Measurements from ENCODE around the gene PTPRR. TPM values are rescaled to one million over a fixed set of nuclear protein-coding genes. Genes with fewer than 3 reads are reported as not detected.
A peak's percentile ranks its signal among the peaks of the same experiment; 100 is the strongest.

The PTPRR gene
- polyA plus RNA-seq, 1 of the 3 experiments (the other 2 are of a cell fraction), result 1.4 TPM

- peak; percentile 31; the same call in 1 of the 2 replicates for TF ChIP-seq ELF1 (IDR thresholded peaks at IDR 0.05)
- peak; percentile 51; the same call in 1 of the 2 replicates for TF ChIP-seq TAF1 (IDR thresholded peaks at IDR 0.05; ENCODE audit: borderline replicate concordance, low read depth, low read length)
- peak; percentile 31; the same call in 1 of the 2 replicates for TF ChIP-seq REST (IDR thresholded peaks at IDR 0.05; ENCODE audit: low read depth, low read length)
- peak; percentile 64; the same call in 1 of the 2 replicates for TF ChIP-seq ZBTB33 (IDR thresholded peaks at IDR 0.05; ENCODE audit: borderline replicate concordance, low read depth)
- TF ChIP-seq IRF3 (IDR thresholded peaks at IDR 0.05; ENCODE audit: low read depth, low read length), result no peak
- no peak for TF ChIP-seq YY1 (IDR thresholded peaks at IDR 0.05; ENCODE audit: low read depth)
- peak; percentile 24; the same call in 1 of the 2 replicates for TF ChIP-seq SIN3A (IDR thresholded peaks at IDR 0.05; ENCODE audit: borderline replicate concordance, low read depth, low read length)
- peak; percentile 64; the same call in 1 of the 2 replicates for TF ChIP-seq POLR2AphosphoS5 (IDR thresholded peaks at IDR 0.05; ENCODE audit: low read depth, low read length)
- TF ChIP-seq RXRA (IDR thresholded peaks at IDR 0.05; ENCODE audit: borderline replicate concordance, low read depth), result peak; percentile 93
- peak; percentile 95 for TF ChIP-seq FOSL2 (IDR thresholded peaks at IDR 0.05; ENCODE audit: borderline replicate concordance, low read depth)
- TF ChIP-seq RCOR1 (IDR thresholded peaks at IDR 0.05; ENCODE audit: low read length), result no peak
- peak; percentile 76 for TF ChIP-seq FOXM1 (IDR thresholded peaks at IDR 0.05; ENCODE audit: low read depth)
- TF ChIP-seq SMC3 (IDR thresholded peaks at IDR 0.05; ENCODE audit: low read depth, low read length), result no peak
- no peak for TF ChIP-seq CHD2 (IDR thresholded peaks at IDR 0.05; ENCODE audit: low read length, partially characterized antibody)
- no peak for TF ChIP-seq EZH2phosphoT487 (IDR thresholded peaks at IDR 0.05; ENCODE audit: borderline replicate concordance, low read depth)
- TF ChIP-seq MEF2A (IDR thresholded peaks at IDR 0.05; ENCODE audit: borderline replicate concordance, low read depth), result peak; percentile 91
- TF ChIP-seq EP300 (IDR thresholded peaks at IDR 0.05; ENCODE audit: borderline replicate concordance in 1 of 2, low read depth in 1 of 2, low read length in 1 of 2), result peak; percentile 4 to 94; a peak in 3 of 4 replicates
- TF ChIP-seq TCF12 (IDR thresholded peaks at IDR 0.05), result peak; percentile 87
- TF ChIP-seq GABPA (IDR thresholded peaks at IDR 0.05; ENCODE audit: low read depth), result peak; percentile 46; the same call in 1 of the 2 replicates
- no peak for TF ChIP-seq MXI1 (IDR thresholded peaks at IDR 0.05; ENCODE audit: low read depth, low read length)
- TF ChIP-seq CTCF (IDR thresholded peaks at IDR 0.05), result no peak
These were observed 274.8 kb downstream of the PTPRR start (continued) for GRCh38 chr12:70645494-70646317.
